C4-2B (cell line): Measurements from ENCODE around the gene ELAC2.

Source experiments
- CTCF ChIP-seq: fragments of 450-650 bp; conservative IDR thresholded peaks from 2 replicates; pipeline ENCODE4 v1.5.1; 2017; ENCODE audit warnings: mild to moderate bottlenecking
- ZFX ChIP-seq: fragments of 450-650 bp; IDR thresholded peaks from 2 replicates; pipeline ENCODE4 v1.6.1; 2017

DNA sequence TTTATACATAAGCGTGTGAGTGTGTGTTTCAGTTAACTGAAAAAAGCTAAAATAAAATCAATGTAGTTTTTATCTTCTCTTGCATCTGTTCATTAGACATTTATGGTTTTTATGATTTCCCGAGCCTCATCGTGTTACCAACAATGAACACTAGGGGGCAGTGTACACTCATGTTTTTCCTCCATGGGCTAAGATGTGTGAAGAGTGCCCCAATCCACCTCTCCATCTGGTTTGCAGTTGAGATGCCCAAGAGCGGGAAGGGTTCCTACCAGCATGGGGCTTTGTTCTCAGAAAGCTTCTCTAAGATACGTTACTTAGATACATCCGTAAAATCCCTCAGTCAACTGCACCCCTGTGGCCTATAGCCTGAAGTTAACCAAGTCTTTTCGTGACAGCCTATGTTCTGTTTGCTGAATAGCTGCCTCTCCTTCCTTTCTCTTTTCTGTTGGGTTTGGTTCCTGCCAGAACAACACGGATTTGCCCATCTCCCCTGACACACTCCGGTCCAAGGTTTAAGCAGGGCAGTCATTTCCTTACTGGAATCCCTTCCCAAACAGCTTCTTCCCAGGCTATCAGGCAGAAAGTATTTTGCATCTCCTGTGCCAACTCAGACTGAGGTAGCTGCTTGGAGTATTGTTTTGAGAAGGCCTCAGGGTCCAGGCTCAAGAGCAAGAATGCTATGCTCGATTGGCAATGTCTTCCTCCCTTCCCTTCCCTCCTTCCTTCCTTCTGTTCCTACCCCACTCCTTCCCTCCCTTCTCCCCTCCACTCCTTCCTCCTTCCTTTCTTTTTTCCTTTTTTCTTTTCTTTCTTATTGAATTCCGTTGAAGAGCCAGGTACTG lies 12.9 kb upstream of the ELAC2 start:
- TF ChIP-seq CTCF (peak; percentile 84), ZFX (no peak)
